Measurements from ENCODE around the gene CYP39A1. TPM values are rescaled to one million over a fixed set of nuclear protein-coding genes. Genes with fewer than 3 reads are reported as not detected.

Gene CYP39A1
- total RNA-seq, 4 donors from 2014 or later, result 3.1 to 18.9 (median 3.9) TPM

GRCh38 chr6:46618726-46619125 is 33.9 kb downstream of the CYP39A1 start:
- DNase-seq, result no peak
- intact Hi-C loops (cut with DNase I; ENCODE audit: low total_unique reads), result no loop called here
- H3K27ac ChIP-seq, result no peak overlapping the region
- H3K4me3 ChIP-seq, result no peak overlapping the region
- H3K27me3 ChIP-seq, result no peaks in the 10 kb centered on the region
- no peaks in the 10 kb centered on the region for H3K9me3 ChIP-seq
- H3K4me1 ChIP-seq, result no peaks in the 10 kb centered on the region
- no peak for TF ChIP-seq POLR2A (IDR thresholded peaks at IDR 0.05)
- TF ChIP-seq, protein P1, sequence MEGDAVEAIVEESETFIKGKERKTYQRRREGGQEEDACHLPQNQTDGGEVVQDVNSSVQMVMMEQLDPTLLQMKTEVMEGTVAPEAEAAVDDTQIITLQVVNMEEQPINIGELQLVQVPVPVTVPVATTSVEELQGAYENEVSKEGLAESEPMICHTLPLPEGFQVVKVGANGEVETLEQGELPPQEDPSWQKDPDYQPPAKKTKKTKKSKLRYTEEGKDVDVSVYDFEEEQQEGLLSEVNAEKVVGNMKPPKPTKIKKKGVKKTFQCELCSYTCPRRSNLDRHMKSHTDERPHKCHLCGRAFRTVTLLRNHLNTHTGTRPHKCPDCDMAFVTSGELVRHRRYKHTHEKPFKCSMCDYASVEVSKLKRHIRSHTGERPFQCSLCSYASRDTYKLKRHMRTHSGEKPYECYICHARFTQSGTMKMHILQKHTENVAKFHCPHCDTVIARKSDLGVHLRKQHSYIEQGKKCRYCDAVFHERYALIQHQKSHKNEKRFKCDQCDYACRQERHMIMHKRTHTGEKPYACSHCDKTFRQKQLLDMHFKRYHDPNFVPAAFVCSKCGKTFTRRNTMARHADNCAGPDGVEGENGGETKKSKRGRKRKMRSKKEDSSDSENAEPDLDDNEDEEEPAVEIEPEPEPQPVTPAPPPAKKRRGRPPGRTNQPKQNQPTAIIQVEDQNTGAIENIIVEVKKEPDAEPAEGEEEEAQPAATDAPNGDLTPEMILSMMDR (IDR thresholded peaks at IDR 0.05), result no peak
- no peaks in the 10 kb centered on the region for H3K36me3 ChIP-seq

DNA sequence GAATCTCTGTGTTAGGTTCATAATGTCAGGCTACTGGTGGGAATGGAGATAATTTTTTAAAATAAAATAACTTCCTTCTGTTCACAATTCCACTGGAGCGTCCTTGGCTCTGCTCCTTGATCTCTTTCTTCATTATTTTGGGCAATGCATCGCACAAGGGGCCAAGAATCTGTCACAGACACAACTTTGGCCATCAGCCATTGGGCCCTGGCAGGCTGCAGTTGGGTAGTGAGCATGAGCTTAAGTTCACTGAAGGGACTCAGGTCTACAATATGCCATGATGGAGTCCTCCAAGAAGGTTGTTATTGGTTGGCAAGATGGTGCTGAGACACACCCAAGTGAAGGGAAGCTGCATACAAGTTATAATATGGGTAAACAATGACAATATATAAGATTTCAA is 40.0 kb downstream of the CYP39A1 start:
- Histone ChIP-seq H3K36me3 (no peaks in the 10 kb centered on the region), H3K4me1 (no peaks in the 10 kb centered on the region), H3K27me3 (no peaks in the 10 kb centered on the region), H3K4me3 (no peak overlapping the region), H3K9me3 (no peaks in the 10 kb centered on the region), H3K27ac (no peak overlapping the region)
- intact Hi-C loops (cut with DNase I; ENCODE audit: low total_unique reads), result no loop called here
- no peak for DNase-seq
- no peak for TF ChIP-seq POLR2A (IDR thresholded peaks at IDR 0.05)
- TF ChIP-seq, protein P1 (IDR thresholded peaks at IDR 0.05), result no peak

- no peak overlapping the region for H3K4me3 ChIP-seq
- TF ChIP-seq, protein P1 (IDR thresholded peaks at IDR 0.05), result no peak
- TF ChIP-seq POLR2A (IDR thresholded peaks at IDR 0.05), result no peak
- H3K4me1 ChIP-seq, result no peaks in the 10 kb centered on the region
- no peak overlapping the region for H3K27ac ChIP-seq
- intact Hi-C loops (cut with DNase I; ENCODE audit: low total_unique reads), result no loop called here
- H3K36me3 ChIP-seq, result no peaks in the 10 kb centered on the region
- H3K27me3 ChIP-seq, result no peaks in the 10 kb centered on the region
- DNase-seq, result no peak
- H3K9me3 ChIP-seq, result no peaks in the 10 kb centered on the region
Observed at GRCh38 chr6:46610862-46611553, 41.6 kb downstream of the CYP39A1 start.

DNA sequence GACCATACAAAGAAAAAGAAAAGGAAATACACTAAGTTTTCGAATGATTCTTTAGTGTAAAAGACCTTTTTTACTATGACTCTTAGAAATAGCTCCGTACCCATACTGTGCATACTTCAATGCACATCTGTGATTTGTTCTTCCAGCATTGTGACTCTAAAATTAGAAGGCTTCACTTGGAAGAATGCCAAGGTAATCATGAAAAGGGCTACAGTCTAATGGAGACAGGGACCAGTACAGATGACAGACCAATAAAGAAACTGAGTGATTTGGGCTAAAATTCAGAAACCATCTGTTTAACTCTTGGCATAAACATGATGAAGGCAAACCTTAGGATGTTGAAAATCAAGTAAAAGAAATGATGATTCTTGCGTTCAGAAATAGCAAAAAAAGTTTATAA is 46.3 kb downstream of the CYP39A1 start:
- no peak overlapping the region for H3K27ac ChIP-seq
- intact Hi-C loops (cut with DNase I; ENCODE audit: low total_unique reads), result no loop called here
- no peaks in the 10 kb centered on the region for H3K27me3 ChIP-seq
- no peak for DNase-seq
- H3K4me3 ChIP-seq, result no peak overlapping the region
- TF ChIP-seq POLR2A (IDR thresholded peaks at IDR 0.05), result no peak
- TF ChIP-seq, protein P1 (IDR thresholded peaks at IDR 0.05), result no peak
- H3K9me3 ChIP-seq, result no peaks in the 10 kb centered on the region
- no peaks in the 10 kb centered on the region for H3K4me1 ChIP-seq
- no peaks in the 10 kb centered on the region for H3K36me3 ChIP-seq

DNA sequence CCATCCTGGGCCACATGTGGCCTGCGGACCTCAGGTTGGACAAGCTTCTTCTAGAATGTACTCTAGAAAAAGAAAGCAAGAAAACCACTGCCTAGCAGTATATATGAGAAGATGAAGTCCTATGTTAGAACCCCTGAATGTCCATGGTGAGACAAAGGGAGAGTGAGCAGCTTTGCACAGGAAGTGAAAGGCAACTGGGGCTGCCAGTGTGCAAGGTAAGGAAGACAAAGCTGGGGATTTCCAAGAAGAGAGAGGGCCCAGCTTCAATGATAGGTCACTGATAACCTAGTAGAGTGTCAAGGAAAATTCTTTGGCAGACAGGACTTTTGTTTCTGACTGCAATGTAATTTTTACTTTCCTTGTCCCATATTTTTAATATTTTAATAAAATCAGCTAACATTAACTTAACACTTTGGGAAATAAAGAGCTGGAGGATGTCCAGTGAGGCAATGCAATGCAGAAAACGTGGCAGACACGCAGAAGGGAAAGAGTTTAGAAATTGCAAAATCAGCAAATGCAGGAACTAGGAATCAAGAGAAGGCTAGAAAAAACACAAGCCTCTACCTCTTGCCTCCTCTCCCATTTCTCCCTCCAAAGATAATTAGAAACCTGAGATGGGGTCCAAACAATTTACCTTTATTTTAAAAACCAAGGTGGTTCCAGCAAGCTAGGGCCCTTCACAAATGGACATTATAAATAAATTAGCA is 47.4 kb downstream of the CYP39A1 start:
- no peak for DNase-seq
- no peaks in the 10 kb centered on the region for H3K36me3 ChIP-seq
- TF ChIP-seq POLR2A (IDR thresholded peaks at IDR 0.05), result no peak
- TF ChIP-seq, protein P1 (IDR thresholded peaks at IDR 0.05), result no peak
- intact Hi-C loops (cut with DNase I; ENCODE audit: low total_unique reads), result no loop called here
- no peak overlapping the region for H3K27ac ChIP-seq
- no peak overlapping the region for H3K4me3 ChIP-seq
- no peaks in the 10 kb centered on the region for H3K9me3 ChIP-seq
- no peaks in the 10 kb centered on the region for H3K27me3 ChIP-seq
- no peaks in the 10 kb centered on the region for H3K4me1 ChIP-seq
